ENCODE data around the gene DHRSX.

- TF ChIP-seq CTCF (IDR thresholded peaks at IDR 0.05), result no peak
- no peak for TF ChIP-seq POLR2A (IDR thresholded peaks at IDR 0.05)
These were observed 182.4 kb downstream of the DHRSX start for GRCh38 chrX:2318371-2318770.

All from adrenal gland (tissue), 5 donors.